GM18867 (cell line): ENCODE results near the gene HHATL.
"Not testable (repeated sequence)": the region's sequence is repeated elsewhere in the genome, so short reads cannot be mapped to it uniquely, and the experiment has no call there.

ENCODE experiments used
- ATAC-seq: cut with Tn5 transposase; IDR thresholded peaks from one replicate; pipeline ENCODE4 v1.9.1; 2021; ENCODE audit warnings: mild to moderate bottlenecking, moderate library complexity; ENCODE audit not compliant: unreplicated experiment

Gene HHATL

DNA sequence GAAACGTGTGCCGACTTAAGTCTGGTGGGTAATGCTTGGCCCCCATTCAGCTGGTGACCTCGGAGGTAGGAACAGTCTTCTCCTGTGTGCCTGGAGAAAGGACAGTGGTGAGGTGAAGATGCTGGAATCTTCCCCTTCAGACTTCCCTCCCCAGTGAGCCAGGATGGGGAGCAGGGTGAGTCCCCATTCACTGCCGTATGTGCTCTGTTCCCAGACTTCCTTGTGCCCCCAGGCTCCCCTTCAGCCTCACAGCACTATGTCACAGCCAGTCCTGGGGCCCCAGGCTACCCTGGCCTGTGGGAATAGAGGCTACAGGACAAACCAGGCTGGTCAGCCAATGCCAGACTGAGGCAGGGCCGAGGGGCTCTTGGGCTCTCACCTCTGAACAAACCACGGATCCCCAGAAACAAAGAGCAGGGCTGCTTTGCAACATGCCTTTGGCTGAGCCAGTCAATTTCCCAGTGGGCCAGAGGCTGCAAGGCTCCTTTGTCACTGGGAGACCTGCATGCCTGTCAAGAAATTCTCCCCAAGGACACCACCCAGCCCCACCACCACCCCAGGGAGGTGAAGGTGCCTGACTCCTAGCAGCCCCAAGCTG, 31.8 kb upstream of the HHATL start:
- ATAC-seq: no peak

- no peak for ATAC-seq
These were observed 31.1 kb upstream of the HHATL start for GRCh38 chr3:42733501-42734262.

- ATAC-seq: no peak
These were observed 30.3 kb upstream of the HHATL start for GRCh38 chr3:42732829-42733459.

DNA sequence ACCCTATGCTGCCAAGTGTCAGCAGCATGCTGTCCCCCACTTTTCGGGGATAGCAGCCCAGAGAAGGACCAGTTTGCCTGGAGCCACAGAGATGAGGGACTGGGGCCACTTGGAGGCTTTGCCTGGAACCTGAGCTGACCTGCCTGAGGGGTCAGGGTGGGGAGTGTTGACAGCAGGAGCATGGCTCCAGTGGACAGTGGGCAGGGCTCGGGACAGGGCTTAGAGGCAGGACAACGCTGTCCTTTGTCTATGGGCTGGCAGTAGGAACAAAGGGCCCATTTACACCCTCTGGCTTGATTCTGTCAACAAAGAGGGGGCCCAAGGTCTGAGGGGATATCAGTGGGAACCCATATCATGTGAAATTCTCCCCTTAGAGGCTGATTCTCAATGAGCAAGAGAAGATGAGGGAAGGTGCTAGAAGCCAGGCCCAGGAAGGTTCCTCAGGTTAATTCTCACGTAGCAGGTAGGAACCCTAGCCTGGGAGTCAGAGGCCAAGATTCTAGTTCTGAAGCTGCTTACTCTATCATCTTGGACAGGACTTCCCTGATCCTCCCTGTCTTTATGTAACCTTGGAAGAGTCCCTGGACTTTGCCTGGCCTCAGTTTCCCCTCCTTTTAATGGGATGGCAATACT, 29.7 kb upstream of the HHATL start:
- ATAC-seq: no peak

DNA sequence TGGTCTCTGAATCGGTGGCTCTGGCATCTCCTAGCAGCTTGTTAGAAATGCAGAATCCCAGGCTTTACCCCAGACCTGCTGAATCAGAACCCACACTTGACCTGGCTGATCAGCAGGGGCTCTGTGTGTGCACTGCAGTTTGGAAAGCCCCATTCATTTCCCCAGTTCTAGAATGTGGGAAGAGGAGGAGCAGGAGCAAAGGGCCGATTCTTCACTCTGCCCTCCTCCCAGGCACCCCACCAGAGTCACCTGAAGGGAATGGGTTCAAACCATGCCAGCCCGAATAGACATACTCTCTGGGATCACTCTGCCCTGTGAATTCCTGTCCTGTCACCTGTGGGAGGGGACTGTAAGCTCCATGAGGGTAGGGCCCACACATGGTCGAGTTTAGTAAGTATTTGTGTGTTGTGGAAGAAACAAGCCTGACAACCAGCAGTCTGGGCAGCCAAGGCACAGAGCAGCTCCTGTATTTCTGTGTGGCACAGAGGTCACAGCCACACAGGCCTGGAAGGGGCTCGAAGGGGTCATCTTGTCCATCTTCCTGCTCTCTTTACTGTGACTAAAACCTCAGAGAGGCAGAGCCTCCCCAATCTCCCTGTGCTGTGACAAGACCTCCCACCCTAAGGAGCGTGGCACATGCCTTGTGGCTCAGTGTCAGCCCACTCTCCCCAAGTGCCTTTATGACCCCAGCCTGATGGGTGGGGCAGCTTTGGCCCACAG, 29.0 kb upstream of the HHATL start:
- ATAC-seq: no peak

GRCh38 chr3:42730706-42731420, 28.3 kb upstream of the HHATL start:
- no peak for ATAC-seq

- ATAC-seq: no peak
These were observed 27.7 kb upstream of the HHATL start for GRCh38 chr3:42730294-42730693.

DNA sequence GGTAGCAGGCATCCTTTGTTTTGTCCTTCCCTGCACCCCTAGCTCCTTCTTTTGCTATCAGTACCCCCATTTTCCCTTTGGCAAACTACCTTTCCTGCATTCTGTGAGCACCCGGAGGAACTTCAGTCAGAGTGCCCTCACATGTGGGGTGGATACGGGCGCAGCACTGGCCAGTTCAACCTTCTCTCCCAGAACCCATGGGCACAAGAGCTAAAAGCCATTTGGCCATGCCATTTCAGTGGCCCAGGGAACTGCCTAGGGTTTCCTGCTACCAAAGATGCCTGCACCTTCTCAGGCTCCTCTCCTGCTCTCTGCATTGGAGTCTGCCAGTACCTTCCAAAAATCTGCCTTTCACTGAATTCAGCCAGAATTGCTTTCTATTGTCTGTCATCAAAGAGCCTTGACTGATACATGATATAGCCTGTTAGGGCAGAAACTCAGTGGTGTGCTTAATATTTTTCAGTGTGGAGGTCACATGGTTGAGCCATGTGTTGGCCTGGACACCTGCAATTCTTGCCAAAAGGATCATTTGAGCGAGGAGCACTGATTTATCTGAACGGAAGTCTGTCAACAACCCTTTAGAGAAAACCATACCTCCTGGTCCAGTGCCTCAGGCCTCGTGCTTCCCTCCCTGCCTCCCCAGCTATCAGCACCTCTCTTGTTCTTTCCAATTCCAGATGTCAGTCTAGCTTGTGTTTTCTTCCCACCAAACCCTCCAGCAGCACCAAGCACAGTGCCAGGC, 27.0 kb upstream of the HHATL start:
- no peak for ATAC-seq

GRCh38 chr3:42728668-42729364, 26.2 kb upstream of the HHATL start:
- ATAC-seq: no peak

- ATAC-seq: no peak
These were observed 25.5 kb upstream of the HHATL start for GRCh38 chr3:42728056-42728455.

DNA sequence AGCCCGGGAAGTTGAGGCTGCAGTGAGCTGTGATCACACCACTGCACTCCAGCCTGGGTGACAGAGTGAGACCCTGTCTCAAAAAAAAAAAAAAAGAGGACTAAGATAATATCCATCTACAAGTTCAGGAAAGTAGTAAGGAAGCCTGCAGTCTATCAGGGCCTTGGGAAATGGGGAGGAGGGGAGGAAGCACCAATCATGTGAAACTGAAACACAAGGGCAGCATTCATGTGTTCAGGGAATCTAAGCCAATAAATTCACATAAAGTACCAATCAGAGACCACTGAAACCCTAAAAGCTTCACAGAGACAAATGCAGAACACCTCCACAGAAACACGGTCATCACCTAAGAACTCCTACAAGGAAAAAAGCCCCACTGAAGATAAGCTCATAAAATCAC, 22.9 kb upstream of the HHATL start:
- no peak for ATAC-seq

- no peak for ATAC-seq
These were observed 20.6 kb upstream of the HHATL start for GRCh38 chr3:42723219-42723618.

GRCh38 chr3:42722442-42722841, 19.8 kb upstream of the HHATL start:
- ATAC-seq: not testable (repeated sequence)

- no peak for ATAC-seq
These were observed 19.1 kb upstream of the HHATL start for GRCh38 chr3:42721690-42722089.

- ATAC-seq: no peak
These were observed 17.5 kb upstream of the HHATL start for GRCh38 chr3:42720126-42720525.

- no peak for ATAC-seq
These were observed 16.4 kb upstream of the HHATL start for GRCh38 chr3:42719002-42719401.

DNA sequence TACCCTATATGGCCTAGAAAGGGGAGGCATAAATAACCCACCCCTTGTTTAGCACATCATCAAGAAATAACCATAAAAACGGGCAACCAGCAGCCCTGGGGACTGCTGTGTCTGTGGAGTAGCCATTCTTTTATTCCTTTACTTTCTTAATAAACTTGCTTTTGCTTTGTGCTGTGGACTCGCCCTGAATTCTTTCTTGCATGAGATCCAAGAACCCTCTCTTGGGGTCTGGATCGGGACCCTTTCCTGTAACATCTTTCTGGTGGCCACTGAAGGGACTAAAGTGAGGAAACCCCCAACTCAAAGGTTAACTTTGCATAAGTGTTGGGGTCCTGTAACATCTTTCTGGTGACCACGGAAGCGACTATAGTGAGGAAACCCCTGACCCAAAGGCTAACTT, 15.7 kb upstream of the HHATL start:
- ATAC-seq: no peak

DNA sequence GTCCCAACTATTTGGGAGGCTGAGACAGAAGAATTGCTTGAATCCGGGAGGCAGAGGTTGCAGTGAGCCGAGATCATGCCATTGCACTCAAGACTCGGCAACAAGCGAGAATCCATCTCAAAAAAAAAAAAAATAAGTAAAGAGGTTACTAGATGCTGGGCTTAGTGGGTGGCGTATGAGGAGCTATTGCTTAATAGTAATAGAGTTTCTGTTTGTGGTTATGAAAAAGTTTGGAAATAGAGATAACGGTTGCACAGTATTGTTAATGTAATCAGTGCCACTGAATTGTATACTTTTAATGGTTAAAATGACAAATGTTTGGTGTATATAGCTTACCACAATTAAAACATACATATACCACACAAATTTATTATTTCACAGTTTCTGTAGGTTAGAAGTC, 14.7 kb upstream of the HHATL start:
- ATAC-seq: no peak

GRCh38 chr3:42714171-42714852, 11.7 kb upstream of the HHATL start:
- ATAC-seq: no peak
